Measurements from ENCODE around the gene SIMC1.

- TF ChIP-seq CTCF (IDR thresholded peaks at IDR 0.05), result no peak
- no peak for TF ChIP-seq EP300 (IDR thresholded peaks at IDR 0.05)
- no peak for TF ChIP-seq POLR2AphosphoS5 (IDR thresholded peaks at IDR 0.05)
Observed at GRCh38 chr5:176371621-176372539, 133.7 kb downstream of the SIMC1 start.
